Parathyroid adenoma (tissue), 2 donors: ENCODE results near the gene GMNN.

Experiments
- H2AFZ ChIP-seq: fragments of 300-600 bp; sonication (generic); one replicate; pipeline ENCODE4 v1.7.0; 2017; ENCODE audit warnings: antibody characterized with exemption, mild to moderate bottlenecking
- H3K27ac ChIP-seq: fragments of 300-600 bp; sonication (generic); one replicate; pipeline ENCODE4 v1.7.0; 2017
- H3K27me3 ChIP-seq: fragments of 300-600 bp; sonication (generic); one replicate; pipeline ENCODE4 v1.7.0; 2017; ENCODE audit warnings: low read length; ENCODE audit not compliant: control insufficient read depth, insufficient read depth
- H3K36me3 ChIP-seq: fragments of 300-600 bp; sonication (generic); one replicate; pipeline ENCODE4 v1.7.0; 2017; ENCODE audit warnings: low read length; ENCODE audit not compliant: control insufficient read depth, insufficient read depth
- H3K4me1 ChIP-seq: fragments of 300-600 bp; sonication (generic); one replicate; pipeline ENCODE4 v1.7.0; 2017; ENCODE audit warnings: control low read depth
- H3K4me2 ChIP-seq: fragments of 300-600 bp; sonication (generic); one replicate; pipeline ENCODE4 v1.7.0; 2017; ENCODE audit warnings: low read length
- H3K4me3 ChIP-seq: fragments of 300-600 bp; sonication (generic); one replicate; pipeline ENCODE4 v1.7.0; 2017; ENCODE audit warnings: low read depth, low read length
- H3K79me2 ChIP-seq: fragments of 300-600 bp; sonication (generic); one replicate; pipeline ENCODE4 v1.7.0; 2017; ENCODE audit warnings: control low read depth
- H3K9ac ChIP-seq: fragments of 300-600 bp; sonication (generic); one replicate; pipeline ENCODE4 v1.7.0; 2017; ENCODE audit warnings: mild to moderate bottlenecking
- H3K9me3 ChIP-seq: fragments of 300-600 bp; sonication (generic); one replicate; pipeline ENCODE4 v1.7.0; 2017; ENCODE audit warnings: low read length; ENCODE audit not compliant: control insufficient read depth
- TF ChIP-seq, protein P1 (sequence below): fragments of 300-600 bp; sonication (generic); IDR thresholded peaks from one replicate; pipeline ENCODE4 v1.7.0; 2017; ENCODE audit warnings: antibody characterized with exemption, mild to moderate bottlenecking
- donor health status: primary hyperparathyroidism.

The GMNN gene

DNA sequence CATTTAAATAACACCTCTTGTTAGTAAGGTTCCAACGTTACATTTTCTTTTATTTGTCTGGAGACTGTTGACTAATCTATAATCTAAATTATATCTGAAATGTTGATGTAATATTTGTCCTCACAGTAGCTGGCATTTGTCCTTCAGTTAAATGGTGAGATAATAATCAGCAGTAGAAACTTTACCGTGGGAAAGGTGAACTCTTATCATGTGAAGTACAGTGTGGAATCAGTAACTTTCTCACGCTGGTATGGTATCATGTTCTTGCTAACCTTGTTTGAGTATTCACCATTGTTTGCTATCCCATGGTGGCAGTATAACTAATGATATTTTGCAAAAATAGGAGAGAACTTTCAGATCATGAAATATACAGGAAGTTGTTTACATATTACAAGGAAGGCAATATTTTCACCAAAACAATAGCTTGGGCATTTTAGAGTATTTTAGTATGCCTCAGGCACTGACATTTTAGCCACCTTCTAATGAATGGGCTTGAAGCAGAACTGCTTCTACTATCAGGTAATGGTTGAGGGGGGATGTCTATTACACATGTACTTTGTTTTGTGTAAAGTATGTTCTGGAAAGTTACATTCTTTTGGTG is 4.8 kb downstream of the GMNN start:
- H3K9ac ChIP-seq: no peak overlapping the region
- H2AFZ ChIP-seq: no peak overlapping the region
- peaks cover 3% of the 10 kb centered on the region for H3K4me1 ChIP-seq
- H3K27me3 ChIP-seq: no peaks in the 10 kb centered on the region
- TF ChIP-seq, protein P1, sequence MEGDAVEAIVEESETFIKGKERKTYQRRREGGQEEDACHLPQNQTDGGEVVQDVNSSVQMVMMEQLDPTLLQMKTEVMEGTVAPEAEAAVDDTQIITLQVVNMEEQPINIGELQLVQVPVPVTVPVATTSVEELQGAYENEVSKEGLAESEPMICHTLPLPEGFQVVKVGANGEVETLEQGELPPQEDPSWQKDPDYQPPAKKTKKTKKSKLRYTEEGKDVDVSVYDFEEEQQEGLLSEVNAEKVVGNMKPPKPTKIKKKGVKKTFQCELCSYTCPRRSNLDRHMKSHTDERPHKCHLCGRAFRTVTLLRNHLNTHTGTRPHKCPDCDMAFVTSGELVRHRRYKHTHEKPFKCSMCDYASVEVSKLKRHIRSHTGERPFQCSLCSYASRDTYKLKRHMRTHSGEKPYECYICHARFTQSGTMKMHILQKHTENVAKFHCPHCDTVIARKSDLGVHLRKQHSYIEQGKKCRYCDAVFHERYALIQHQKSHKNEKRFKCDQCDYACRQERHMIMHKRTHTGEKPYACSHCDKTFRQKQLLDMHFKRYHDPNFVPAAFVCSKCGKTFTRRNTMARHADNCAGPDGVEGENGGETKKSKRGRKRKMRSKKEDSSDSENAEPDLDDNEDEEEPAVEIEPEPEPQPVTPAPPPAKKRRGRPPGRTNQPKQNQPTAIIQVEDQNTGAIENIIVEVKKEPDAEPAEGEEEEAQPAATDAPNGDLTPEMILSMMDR: no peak
- H3K27ac ChIP-seq: no peak overlapping the region
- H3K9me3 ChIP-seq: no peaks in the 10 kb centered on the region
- H3K79me2 ChIP-seq: peaks cover 4% of the 10 kb centered on the region
- no peaks in the 10 kb centered on the region for H3K36me3 ChIP-seq
- no peak overlapping the region for H3K4me3 ChIP-seq
- H3K4me2 ChIP-seq: no peak overlapping the region

DNA sequence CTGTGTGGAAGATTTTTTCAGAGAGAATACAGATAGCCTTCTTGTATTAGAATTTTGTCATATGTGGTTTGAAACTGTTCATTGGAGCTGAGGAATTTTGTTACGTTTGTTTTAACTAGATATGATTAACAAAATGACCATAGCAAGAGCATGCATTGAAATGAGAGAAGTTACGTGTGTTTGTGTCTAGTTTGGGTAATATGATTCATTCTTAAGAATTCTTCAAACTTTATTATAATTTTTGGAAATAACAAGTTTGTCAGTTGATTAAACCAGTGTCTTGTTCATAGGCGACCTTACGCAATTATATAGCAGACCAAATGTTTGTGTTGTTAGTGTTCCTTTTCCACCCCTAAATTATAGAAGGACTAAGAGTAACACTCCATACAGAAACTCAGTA is 5.5 kb downstream of the GMNN start:
- Histone ChIP-seq H3K4me3 (no peak overlapping the region), H2AFZ (no peak overlapping the region), H3K27me3 (no peaks in the 10 kb centered on the region), H3K36me3 (no peaks in the 10 kb centered on the region), H3K4me2 (no peak overlapping the region), H3K4me1 (peaks cover 3% of the 10 kb centered on the region), H3K79me2 (peaks cover 4% of the 10 kb centered on the region), H3K9me3 (no peaks in the 10 kb centered on the region), H3K27ac (no peak overlapping the region), H3K9ac (no peak overlapping the region)
- TF ChIP-seq, protein P1: no peak

DNA sequence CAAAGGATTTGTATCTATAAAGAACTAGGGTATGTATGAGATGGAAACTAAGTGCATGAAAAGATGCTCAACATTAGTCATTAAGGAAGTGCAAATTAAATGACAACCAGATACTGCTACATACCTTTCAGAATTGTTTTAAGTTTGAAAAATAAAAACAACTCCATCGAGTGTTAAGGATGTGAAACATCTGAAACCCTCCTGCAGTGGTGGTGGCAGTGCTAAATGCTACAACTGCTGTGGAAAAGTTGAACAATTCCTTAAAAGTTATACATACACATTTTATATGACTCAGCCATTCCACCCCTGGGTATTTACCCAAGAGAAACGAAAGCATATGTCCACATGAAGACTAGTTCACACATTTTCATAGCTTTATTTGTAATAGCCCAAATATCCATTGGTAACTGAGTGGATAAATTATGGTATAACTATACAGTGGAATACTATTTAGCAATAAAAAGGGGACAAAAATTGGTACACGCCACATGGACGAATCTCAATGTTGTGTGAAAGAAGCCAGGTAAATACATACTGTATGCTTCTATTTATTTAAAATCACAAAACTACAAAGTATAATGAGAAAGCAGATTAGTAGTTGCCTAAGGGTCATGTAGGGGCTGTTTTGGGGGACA is 13.4 kb downstream of the GMNN start:
- H3K36me3 ChIP-seq: no peaks in the 10 kb centered on the region

DNA sequence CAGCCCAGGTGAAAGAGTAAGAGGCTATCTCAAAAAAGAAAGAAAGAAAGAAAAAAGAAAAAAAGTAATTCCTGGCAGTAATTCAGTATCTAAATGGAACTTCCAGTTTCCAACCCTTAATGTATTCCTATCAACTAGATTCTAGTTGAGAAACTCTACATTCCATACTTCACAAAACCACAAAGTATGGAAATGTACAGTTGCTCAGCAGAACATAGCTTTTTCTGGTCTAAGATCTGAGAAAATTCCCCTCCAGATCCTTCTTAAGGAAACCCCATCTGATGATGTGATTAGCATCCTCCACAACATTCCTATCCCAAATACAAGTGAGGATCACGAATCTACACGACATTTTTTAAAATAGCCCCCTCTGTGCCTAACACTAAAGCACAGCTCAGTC is 20.4 kb downstream of the GMNN start:
- Histone ChIP-seq H3K27ac (no peak overlapping the region), H3K79me2 (no peaks in the 10 kb centered on the region), H3K9ac (no peak overlapping the region), H3K4me2 (no peak overlapping the region), H3K27me3 (no peaks in the 10 kb centered on the region), H3K4me1 (peaks cover 4% of the 10 kb centered on the region), H3K36me3 (no peaks in the 10 kb centered on the region), H3K9me3 (no peaks in the 10 kb centered on the region), H2AFZ (no peak overlapping the region), H3K4me3 (no peak overlapping the region)
- TF ChIP-seq, protein P1: no peak

More for the DNA sequence above, 13.4 kb downstream of the GMNN start:
- Histone ChIP-seq H3K9me3 (no peaks in the 10 kb centered on the region), H3K79me2 (no peaks in the 10 kb centered on the region), H3K4me2 (no peak overlapping the region), H3K9ac (no peak overlapping the region), H3K27me3 (no peaks in the 10 kb centered on the region), H3K4me1 (no peaks in the 10 kb centered on the region), H3K27ac (no peak overlapping the region), H3K4me3 (no peak overlapping the region), H2AFZ (no peak overlapping the region)
- TF ChIP-seq, protein P1: no peak
